ENCODE results near the gene XYLT2. TPM values are rescaled to one million over a fixed set of nuclear protein-coding genes. Genes with fewer than 3 reads are reported as not detected.

The XYLT2 gene
- total RNA-seq, 1 donor from 2014 or later, result 21.4 TPM

DNA sequence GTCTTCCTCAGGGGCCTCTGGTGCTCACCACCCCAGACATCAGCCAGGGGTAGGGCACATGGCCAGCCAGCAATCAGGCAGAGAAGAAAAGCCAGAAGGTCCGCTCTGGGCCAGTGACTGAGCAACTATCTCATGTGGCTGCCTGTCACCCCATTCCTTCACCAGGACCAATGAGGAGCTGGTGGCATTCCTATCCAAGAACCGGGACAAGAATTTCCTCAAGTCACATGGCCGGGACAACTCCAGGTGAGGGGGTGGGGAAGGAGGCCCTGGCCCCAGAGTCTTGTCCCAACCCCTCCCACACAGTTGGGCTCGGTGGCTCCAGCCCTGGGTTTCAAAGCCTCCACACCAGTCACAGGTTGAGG is 9.4 kb downstream of the XYLT2 start:
- no peak for ATAC-seq (ENCODE audit: low read depth)
- TF ChIP-seq, protein P1, sequence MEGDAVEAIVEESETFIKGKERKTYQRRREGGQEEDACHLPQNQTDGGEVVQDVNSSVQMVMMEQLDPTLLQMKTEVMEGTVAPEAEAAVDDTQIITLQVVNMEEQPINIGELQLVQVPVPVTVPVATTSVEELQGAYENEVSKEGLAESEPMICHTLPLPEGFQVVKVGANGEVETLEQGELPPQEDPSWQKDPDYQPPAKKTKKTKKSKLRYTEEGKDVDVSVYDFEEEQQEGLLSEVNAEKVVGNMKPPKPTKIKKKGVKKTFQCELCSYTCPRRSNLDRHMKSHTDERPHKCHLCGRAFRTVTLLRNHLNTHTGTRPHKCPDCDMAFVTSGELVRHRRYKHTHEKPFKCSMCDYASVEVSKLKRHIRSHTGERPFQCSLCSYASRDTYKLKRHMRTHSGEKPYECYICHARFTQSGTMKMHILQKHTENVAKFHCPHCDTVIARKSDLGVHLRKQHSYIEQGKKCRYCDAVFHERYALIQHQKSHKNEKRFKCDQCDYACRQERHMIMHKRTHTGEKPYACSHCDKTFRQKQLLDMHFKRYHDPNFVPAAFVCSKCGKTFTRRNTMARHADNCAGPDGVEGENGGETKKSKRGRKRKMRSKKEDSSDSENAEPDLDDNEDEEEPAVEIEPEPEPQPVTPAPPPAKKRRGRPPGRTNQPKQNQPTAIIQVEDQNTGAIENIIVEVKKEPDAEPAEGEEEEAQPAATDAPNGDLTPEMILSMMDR (IDR thresholded peaks at IDR 0.05), result no peak
- Mint-ChIP-seq H3K9me3 (no peaks in the 10 kb centered on the region), H3K4me1 (no peaks in the 10 kb centered on the region), H3K27me3 (no peaks in the 10 kb centered on the region), H3K4me3 (no peak overlapping the region), H3K36me3 (ENCODE audit: low read depth) (peaks cover 52% of the 10 kb centered on the region), H3K27ac (no peak overlapping the region)
- POLR2A ChIA-PET, result no interaction called here
- no peak for DNase-seq
- intact Hi-C loops (cut with micrococcal nuclease), result no loop called here
- CTCF ChIA-PET, result no interaction called here

GRCh38 chr17:50355701-50356341 is 9.9 kb downstream of the XYLT2 start:
- no peaks in the 10 kb centered on the region for H3K27me3 Mint-ChIP-seq
- no peak for ATAC-seq (ENCODE audit: low read depth)
- CTCF ChIA-PET, result no interaction called here

GRCh38 chr17:50356418-50356817 is 10.5 kb downstream of the XYLT2 start:
- ATAC-seq (ENCODE audit: low read depth), result no peak
- TF ChIP-seq, protein P1 (IDR thresholded peaks at IDR 0.05), result no peak
- Mint-ChIP-seq H3K9me3 (no peaks in the 10 kb centered on the region), H3K36me3 (ENCODE audit: low read depth) (peaks cover 54% of the 10 kb centered on the region), H3K27ac (no peak overlapping the region), H3K4me1 (no peaks in the 10 kb centered on the region), H3K27me3 (no peaks in the 10 kb centered on the region), H3K4me3 (no peak overlapping the region)
- CTCF ChIA-PET, result no interaction called here
- no peak for DNase-seq
- intact Hi-C loops (cut with micrococcal nuclease), result no loop called here
- POLR2A ChIA-PET, result no interaction called here

More at GRCh38 chr17:50355701-50356341, 9.9 kb downstream of the XYLT2 start:
- Mint-ChIP-seq H3K9me3 (no peaks in the 10 kb centered on the region), H3K27ac (no peak overlapping the region), H3K4me1 (no peaks in the 10 kb centered on the region), H3K36me3 (ENCODE audit: low read depth) (peaks cover 54% of the 10 kb centered on the region), H3K4me3 (no peak overlapping the region)
- intact Hi-C loops (cut with micrococcal nuclease), result no loop called here
- TF ChIP-seq, protein P1 (IDR thresholded peaks at IDR 0.05), result no peak
- DNase-seq, result no peak
- POLR2A ChIA-PET, result no interaction called here

- peaks cover 56% of the 10 kb centered on the region for H3K36me3 Mint-ChIP-seq (ENCODE audit: low read depth)
- DNase-seq (no peak), ATAC-seq (ENCODE audit: low read depth) (no peak)
- intact Hi-C loops (cut with micrococcal nuclease), result no loop called here
- peaks cover 2% of the 10 kb centered on the region for H3K4me1 Mint-ChIP-seq
- TF ChIP-seq, protein P1 (IDR thresholded peaks at IDR 0.05), result no peak
- POLR2A ChIA-PET, result no interaction called here
- CTCF ChIA-PET, result no interaction called here
- H3K27ac Mint-ChIP-seq, result no peak overlapping the region
- H3K27me3 Mint-ChIP-seq, result no peaks in the 10 kb centered on the region
- H3K9me3 Mint-ChIP-seq, result no peaks in the 10 kb centered on the region
- H3K4me3 Mint-ChIP-seq, result no peak overlapping the region
Observed at GRCh38 chr17:50356892-50357510, 11.1 kb downstream of the XYLT2 start.

DNA sequence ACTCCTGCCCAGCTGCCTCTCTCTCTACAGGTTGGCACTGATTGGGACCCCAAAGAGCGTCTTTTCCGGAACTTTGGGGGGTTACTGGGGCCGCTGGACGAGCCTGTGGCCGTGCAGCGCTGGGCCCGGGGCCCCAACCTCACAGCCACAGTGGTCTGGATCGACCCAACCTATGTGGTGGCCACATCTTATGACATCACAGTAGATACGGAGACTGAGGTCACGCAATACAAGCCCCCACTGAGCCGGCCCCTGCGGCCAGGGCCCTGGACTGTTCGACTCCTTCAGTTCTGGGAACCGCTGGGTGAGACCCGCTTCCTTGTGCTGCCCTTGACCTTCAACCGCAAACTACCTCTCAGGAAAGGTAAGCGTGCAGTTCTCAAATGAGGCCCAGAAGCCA is 12.3 kb downstream of the XYLT2 start:
- Mint-ChIP-seq H3K27ac (no peak overlapping the region), H3K9me3 (no peaks in the 10 kb centered on the region), H3K4me1 (peaks cover 7% of the 10 kb centered on the region), H3K4me3 (no peak overlapping the region), H3K36me3 (ENCODE audit: low read depth) (peaks cover 53% of the 10 kb centered on the region), H3K27me3 (no peaks in the 10 kb centered on the region)
- TF ChIP-seq, protein P1 (IDR thresholded peaks at IDR 0.05), result no peak
- intact Hi-C loops (cut with micrococcal nuclease), result no loop called here
- DNase-seq (no peak), ATAC-seq (ENCODE audit: low read depth) (no peak)
- ChIA-PET CTCF (no interaction called here), POLR2A (no interaction called here)
